Measurements from ENCODE around the gene HOXB13.

- TF ChIP-seq CTCF (IDR thresholded peaks at IDR 0.05; ENCODE audit: insufficient read depth, low read length, poor library complexity, severe bottlenecking) (no peak), EZH2phosphoT487 (conservative IDR thresholded peaks at IDR 0.05; ENCODE audit: low read length) (no peak)
These were observed 7.5 kb downstream of the HOXB13 start for GRCh38 chr17:48721009-48721402.

Measured in SU-DHL-6 (cell line).